Activated CD4-positive, alpha-beta T cell treated with anti-CD3 and anti-CD28 coated beads, Interleukin-2, Interleukin-6, amounts not matched to agents 100 ng/mL and 50 ng/mL, durations not matched to agents 16 hours and 8 hours (primary cell): ENCODE data around the gene USP10.
A peak's percentile ranks its signal among the peaks of the same experiment; 100 is the strongest.

ENCODE experiments used
- DNase-seq: peaks from one replicate; pipeline ENCODE4 v3.0.0-alpha.2; 2020

Gene USP10

GRCh38 chr16:84700446-84701300 is 873 bp downstream of the USP10 start:
- peak; percentile 46 for DNase-seq

- DNase-seq, result no peak
These were observed 3.9 kb downstream of the USP10 start for GRCh38 chr16:84703681-84704080.

- no peak for DNase-seq
These were observed 4.5 kb downstream of the USP10 start for GRCh38 chr16:84704253-84704652.

GRCh38 chr16:84706856-84707255 is 7.1 kb downstream of the USP10 start:
- DNase-seq, result no peak

- DNase-seq, result no peak
These were observed 9.8 kb downstream of the USP10 start for GRCh38 chr16:84709609-84710008.

GRCh38 chr16:84710686-84711085 is 10.9 kb downstream of the USP10 start:
- DNase-seq, result no peak

GRCh38 chr16:84712138-84712671 is 12.4 kb downstream of the USP10 start:
- DNase-seq, result no peak

- no peak for DNase-seq
These were observed 13.3 kb downstream of the USP10 start for GRCh38 chr16:84712801-84713775.

- DNase-seq, result no peak
These were observed 14.2 kb downstream of the USP10 start for GRCh38 chr16:84714028-84714427.

- no peak for DNase-seq
These were observed 15.6 kb downstream of the USP10 start for GRCh38 chr16:84715424-84715823.

- DNase-seq, result no peak
These were observed 16.1 kb downstream of the USP10 start for GRCh38 chr16:84715854-84716253.

- no peak for DNase-seq
These were observed 16.9 kb downstream of the USP10 start for GRCh38 chr16:84716740-84717139.

- no peak for DNase-seq
These were observed 17.7 kb downstream of the USP10 start for GRCh38 chr16:84717484-84717883.

GRCh38 chr16:84720177-84720579 is 20.4 kb downstream of the USP10 start:
- DNase-seq, result no peak

- DNase-seq, result no peak
These were observed 22.3 kb downstream of the USP10 start for GRCh38 chr16:84722068-84722467.

- DNase-seq, result no peak
These were observed 24.1 kb downstream of the USP10 start for GRCh38 chr16:84723906-84724305.

- DNase-seq, result peak; percentile 53
These were observed 25.0 kb downstream of the USP10 start for GRCh38 chr16:84724606-84725309.

GRCh38 chr16:84725481-84726078 is 25.8 kb downstream of the USP10 start:
- no peak for DNase-seq

- peak; percentile 81 for DNase-seq
These were observed 26.4 kb downstream of the USP10 start for GRCh38 chr16:84726079-84726668.

GRCh38 chr16:84726669-84727467 is 27.1 kb downstream of the USP10 start:
- peak; percentile 12 for DNase-seq

- no peak for DNase-seq
These were observed 29.1 kb downstream of the USP10 start for GRCh38 chr16:84728853-84729424.
